Sciatic nerve (tissue), 2 donors: Measurements from ENCODE around the gene CHDH. TPM values are rescaled to one million over a fixed set of nuclear protein-coding genes. Genes with fewer than 3 reads are reported as not detected.
A peak's percentile ranks its signal among the peaks of the same experiment; 100 is the strongest.

Experiments used
- ATAC-seq: fragments of 200-7000 bp; cut with Tn5 transposase; one replicate; pipeline ENCODE4 v1.9.1; 2020; ENCODE audit warnings: mild to moderate bottlenecking, moderate library complexity
- DNase-seq: peaks from one replicate; pipeline ENCODE4 v3.0.0-alpha.2; 2020; ENCODE audit warnings: low spot score
- intact Hi-C: fragments of 100-400 bp; cut with DNase I; formaldehyde crosslinking; loops from one replicate; pipeline ENCODE4 v1.14.2; 2022
- total RNA-seq: library from RNA; stranded (reverse); fragmentation: NEBNext Ultra II Directional; extraction: Animal tissue kit (Norgen Biotek cat#: 25700); gene quantifications from one replicate; pipeline ENCODE4 v1.2.1, GENCODE V29; 2021
- donor health status: DM: no; HTN: no; CAD: no.
- donor health status: DM: no; HTN: no; CAD: no.

CHDH gene
- total RNA-seq, 1 donor from 2014 or later = 7.3 TPM

DNA sequence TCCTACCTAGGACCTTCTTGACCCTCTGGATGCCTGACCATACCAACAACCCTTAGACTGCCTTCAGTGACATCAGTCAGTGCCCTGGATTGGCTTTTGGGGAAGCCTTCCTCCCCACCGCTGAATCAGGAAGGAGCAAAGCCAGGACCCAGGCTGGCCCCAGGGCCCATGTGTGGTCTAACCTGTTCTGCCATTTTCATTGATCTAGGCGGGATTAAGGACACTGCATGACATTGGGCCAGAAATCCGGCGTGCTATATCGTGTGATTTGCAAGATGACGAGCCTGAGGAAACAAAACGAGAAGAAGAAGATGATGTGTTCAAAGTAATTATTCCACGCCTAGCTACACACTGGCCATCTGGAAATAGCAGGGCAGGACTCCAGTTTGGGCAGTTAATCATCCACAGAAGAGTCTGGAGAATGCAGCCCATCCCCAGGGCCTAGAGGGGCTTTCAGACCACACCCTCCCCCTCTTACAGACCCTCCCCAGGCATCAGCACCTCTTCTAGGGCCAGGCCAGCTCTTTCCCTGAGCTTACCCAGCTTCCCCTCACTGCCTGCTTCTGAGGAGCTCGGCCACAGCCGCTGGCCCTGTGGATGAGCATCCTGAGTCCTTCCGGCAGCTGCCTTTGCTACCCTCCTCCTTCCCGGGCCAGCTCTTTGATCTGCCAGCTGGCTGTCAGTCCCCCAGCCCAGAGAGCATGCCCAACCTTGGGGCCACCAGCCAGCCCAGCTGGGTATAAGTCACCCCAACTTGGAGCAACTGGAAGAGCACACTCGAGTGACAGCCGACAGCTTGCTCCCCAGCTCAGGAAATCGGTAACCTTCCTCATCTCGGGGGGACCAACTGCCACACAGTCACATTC, 45.9 kb downstream of the CHDH start:
- DNase-seq = no peak
- intact Hi-C loops = no loop called here
- no peak for ATAC-seq

DNA sequence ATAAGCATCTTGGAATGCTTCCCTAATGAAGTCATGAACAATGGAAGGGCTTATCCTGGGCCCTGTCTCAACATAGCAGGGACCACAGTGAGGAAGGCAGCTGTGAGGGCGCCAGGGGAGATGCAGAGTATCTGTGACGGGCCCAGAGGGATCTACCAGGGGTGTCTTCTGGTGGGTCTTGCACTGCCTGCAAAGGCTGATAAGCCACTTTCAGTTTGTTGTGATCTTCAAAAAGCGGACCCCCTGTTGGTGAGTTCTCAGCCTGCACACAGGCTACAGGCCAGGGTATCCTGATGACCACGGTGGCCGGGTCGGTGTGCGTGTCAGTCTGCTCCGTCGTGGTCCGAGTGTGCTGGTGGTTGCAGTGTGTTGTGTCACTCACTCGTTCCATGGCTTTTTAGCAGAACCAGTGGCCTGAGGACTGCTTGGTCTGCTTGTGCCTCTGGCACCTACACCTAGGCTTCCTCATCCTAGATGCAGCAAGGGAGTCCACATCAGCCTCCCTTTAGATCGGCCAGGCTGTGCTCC, 46.8 kb downstream of the CHDH start:
- DNase-seq (no peak), ATAC-seq (no peak)
- intact Hi-C loops = no loop called here

DNA sequence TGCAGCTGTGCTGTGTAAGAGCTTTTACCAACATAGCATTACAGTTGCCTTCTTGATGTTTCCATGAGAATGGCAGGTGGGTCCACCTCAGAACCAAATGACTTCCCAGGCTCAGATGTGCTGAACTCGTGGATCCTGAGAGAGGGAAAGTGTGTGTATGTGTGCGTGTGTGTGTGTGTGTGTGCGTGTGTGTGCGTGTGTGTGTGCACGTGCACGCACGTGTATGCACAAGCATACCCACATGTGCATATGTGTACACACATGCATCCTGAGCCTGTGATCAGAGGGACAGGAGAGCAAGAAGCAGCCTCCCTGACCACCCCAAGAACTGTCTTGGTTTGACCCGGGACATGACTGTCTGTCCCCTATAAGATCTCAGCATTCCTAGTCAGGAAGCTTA, 48.1 kb downstream of the CHDH start:
- DNase-seq (no peak), ATAC-seq (no peak)
- intact Hi-C loops = no loop called here

DNA sequence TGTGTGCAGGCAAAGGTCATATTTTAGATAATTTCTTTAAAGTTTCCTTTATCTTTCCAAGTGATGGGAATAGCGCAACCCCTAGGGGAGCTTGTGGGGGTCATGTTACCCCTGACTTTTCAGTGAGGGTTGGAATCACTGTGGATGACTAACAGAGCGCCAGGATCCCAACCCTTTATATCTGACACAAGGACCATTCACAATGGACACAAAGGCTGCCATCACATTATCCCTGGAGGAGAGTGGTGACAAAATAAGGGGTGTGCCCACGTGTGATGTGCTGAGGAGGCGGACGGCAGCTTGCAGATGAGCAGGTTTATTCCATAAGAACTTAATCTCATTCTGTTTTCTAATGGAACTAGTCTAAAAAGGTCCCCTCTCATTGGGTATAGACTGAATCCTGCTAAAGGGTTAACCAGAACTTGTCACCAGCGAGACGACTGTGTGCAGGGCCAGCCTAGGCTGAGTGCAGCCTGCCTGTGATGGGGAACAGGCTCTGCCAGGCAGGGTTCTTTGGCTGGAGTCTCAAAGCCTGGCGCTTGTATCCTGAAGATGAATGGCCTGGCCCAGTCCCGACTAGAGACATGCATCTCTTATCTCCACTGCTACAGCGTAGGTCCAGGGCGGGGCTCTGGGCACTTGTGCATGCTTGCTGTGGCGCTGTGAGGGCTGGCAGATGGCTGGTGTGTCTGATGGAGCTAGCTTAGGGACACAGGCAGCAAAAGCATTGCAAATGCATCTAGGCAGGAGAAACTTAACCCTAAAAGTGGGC, 50.2 kb downstream of the CHDH start:
- intact Hi-C loops = no loop called here
- ATAC-seq (no peak), DNase-seq (no peak)

DNA sequence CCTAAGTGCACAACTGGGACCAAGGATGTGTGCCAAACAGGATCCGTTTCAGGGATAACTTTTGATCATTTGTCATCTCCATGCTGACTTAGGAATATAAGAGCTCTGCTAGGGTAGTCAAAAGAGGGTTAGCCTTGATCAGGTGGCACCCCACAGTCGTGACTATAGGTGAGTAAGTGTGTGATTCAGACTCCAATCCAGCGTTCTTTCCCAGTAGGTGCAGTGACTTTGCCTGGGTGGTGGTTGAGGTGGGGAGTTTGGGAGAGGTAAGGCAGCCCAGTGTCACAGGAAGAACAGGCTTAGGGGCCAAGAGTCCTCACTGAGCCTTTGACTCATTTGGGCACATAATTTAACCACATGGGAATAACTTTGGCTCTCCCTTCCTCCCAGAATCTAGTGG, 51.0 kb downstream of the CHDH start:
- DNase-seq = no peak
- no peak for ATAC-seq
- intact Hi-C loops = no loop called here

DNA sequence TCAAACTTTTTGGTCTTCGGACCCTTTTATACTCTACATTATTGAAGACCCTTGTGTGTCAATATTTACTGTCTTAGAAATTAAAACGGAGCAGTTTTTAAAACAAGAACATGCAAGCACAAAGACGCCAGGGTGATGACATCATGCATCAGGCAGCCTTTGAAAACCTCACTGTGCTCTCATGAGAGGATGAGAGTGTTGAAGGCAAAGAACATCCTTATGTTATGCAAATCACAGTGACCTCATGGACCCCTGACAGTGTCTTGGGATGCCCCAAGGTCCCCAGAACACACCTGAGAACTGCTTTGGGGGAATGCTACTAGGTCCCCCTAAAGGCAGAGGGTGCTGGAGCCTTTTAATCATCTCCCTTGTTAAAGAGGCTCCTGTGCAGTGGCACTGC, 51.6 kb downstream of the CHDH start:
- intact Hi-C loops = no loop called here

DNA sequence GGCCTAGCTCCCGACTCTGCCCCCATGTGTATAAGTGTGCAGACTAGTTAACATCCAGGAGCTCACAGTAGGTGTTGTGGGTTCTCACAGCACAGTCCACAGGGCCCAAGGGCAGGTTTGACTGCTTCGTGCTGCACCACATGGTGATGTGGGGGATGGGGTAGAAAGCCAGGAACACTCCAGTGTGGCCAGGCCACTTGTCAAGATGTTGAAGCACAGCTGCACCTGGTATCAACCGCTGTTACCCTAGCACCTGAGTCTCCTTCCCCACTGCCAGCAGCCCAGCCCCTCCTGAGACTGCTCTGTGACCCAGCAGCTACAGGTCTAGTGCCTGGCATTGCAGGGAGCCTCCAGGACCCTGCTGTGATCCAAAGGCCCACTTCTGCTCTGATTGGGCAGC, 53.4 kb downstream of the CHDH start:
- intact Hi-C loops = no loop called here
- DNase-seq (no peak), ATAC-seq (no peak)

More for the DNA sequence above, 51.6 kb downstream of the CHDH start:
- ATAC-seq (no peak), DNase-seq (no peak)

DNA sequence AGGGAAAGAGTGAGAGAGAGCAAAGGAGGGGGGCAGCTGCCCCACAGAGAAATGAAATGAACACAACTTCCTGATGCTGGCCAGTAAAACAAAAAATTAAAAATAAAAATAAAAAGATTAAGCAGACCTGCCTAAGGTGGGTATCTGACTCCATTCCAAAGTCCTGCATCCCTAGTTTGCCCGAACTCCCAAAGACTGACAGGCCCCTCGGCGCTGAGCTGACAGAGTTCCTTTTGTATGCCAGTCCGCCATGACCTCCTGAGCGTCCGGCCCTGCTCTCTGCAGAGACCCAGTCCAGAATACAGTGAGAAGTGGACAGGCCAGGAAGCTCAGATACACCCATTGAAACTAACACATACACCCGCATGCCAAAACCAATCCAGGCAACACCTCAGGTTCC, 54.9 kb downstream of the CHDH start:
- DNase-seq (no peak), ATAC-seq (no peak)
- intact Hi-C loops = no loop called here

DNA sequence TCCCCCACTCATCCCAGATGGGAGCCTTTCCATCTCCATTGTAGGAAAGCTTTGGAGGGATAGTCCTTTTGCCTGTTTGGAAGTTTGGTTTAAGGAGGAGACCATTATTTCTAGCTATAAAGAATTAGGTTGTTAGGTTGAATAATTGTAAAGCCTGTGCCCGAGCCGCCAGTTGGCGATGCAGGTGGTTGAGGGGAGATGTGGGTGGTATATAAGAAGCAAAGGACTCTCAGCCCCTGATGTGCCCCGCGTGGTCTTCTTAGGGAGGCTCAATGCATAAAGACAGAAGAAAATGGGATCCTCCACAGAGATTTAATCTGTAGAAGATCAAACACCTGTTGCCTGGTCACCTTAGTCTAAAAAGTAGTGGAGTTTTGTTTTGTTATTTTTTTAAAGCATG, 55.7 kb downstream of the CHDH start:
- intact Hi-C loops = no loop called here
- no peak for DNase-seq
- ATAC-seq = no peak

DNA sequence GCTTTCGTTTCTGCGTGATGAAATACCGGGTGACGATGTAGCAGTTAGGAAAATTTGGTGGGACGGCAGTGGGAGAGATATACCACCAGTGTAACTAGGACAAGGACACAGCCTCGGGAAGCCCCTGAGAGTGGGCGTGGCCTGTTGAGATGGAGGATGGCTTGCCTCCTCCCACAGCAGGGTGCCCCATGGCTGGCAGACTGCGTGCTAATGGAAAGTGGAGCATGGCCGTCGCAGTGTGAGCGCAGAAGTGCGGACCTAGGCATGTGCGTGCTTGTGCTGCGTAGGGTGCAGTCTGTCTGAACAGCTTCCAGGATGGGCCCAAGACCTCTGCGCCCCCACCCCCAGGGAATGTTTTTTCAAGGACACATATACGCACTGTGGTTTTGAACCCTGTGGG, 56.8 kb downstream of the CHDH start:
- ATAC-seq = no peak
- no peak for DNase-seq
- intact Hi-C loops = no loop called here

DNA sequence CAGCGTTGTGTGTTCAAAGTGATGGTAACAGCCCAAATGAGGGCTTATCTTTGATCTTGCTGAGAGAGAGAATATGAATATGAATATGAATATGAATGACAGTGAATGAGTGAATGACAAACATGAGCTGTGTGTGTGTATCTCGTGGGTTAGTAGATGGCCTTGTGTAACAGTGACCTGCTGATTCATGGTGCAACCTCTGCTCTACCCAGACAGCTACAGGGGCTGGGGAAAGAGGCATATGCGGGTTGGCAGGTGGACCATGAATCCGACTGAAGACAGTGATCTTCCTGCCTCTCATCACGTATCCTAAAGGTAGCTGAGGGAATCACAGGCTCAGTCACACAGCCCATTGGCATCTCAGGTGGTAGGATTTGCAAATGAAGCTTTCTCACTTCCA, 58.2 kb downstream of the CHDH start:
- ATAC-seq (no peak), DNase-seq (no peak)
- intact Hi-C loops = no loop called here

DNA sequence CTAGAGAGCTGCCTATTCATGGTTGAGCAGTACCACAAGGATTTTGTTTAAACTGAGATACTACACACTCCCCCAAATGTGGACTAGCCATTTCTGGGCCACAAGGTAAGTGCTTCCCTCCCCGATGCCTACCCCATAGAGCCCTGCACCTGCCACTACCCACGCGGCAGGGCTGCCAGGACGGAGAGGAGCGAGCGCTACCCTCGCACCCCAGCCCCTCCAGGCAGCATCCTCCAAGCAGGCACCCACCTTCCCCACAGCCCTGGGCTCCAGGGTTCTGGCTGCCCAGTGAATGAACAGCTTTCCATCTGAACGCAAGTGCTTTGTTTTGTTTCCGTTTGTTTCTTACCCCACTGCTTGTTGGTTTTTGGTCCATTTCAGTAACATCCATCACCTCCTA, 59.2 kb downstream of the CHDH start:
- no peak for ATAC-seq
- no peak for DNase-seq
- intact Hi-C loops = no loop called here

DNA sequence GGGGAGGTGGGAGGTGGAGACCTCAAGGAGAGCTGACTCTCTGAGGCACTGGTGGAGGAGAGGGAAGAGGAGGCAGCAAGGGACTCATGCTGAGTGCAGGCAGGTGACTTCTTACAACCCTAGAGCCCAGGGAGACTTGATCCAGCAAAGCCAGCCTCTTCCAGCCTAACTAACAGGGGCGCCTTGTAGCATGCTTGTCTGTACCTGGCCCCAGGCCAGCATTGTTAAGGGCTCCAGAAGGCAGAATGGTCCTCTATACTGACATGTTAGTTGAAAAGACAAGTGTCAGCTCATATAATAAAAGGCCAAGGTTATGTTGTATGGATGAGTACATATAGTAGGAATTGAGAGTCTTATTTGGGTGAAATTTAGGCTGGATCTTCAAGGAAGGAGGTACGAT, 65.4 kb downstream of the CHDH start:
- no peak for ATAC-seq
- no peak for DNase-seq
- intact Hi-C loops = no loop called here

DNA sequence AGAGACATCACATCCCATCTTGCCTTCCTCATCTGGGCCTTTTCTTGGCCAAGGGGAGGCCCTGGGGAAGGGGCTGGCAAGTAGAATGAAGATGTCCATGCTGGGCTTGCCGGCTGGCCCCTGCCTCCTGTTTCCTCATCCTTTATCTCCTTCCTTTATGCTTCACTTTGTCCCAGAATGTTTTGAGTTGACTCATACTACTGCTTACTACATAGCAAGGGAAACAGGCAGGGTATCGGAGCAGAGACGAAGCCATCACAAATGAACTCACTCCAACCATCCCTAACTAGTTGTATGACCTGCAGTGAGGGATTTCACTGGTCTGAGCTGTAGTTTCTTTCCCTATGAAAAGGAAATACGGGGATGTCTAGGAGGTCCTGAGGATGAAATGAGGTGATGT, 66.0 kb downstream of the CHDH start:
- ATAC-seq (no peak), DNase-seq (no peak)
- intact Hi-C loops = no loop called here

DNA sequence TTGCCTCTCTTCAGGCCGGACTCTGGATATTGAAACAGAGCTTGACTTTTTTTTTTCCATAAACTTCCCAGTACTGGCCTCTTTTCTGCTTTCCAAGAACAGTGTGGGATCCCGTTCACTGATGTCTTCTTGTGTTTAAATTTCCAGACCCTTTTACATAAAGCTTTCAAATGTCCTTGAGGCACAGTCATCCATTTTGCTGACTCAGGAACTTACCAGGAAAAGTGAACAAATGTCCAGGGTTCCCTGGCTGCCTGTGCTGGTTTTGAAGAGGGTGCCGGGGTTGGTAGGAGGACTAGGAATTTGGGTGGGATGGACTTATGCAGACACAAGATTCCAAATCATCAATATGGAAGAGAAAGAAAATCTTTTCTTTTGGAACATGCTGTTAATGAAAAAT, 68.1 kb downstream of the CHDH start:
- no peak for ATAC-seq
- DNase-seq = no peak
- intact Hi-C loops = no loop called here

DNA sequence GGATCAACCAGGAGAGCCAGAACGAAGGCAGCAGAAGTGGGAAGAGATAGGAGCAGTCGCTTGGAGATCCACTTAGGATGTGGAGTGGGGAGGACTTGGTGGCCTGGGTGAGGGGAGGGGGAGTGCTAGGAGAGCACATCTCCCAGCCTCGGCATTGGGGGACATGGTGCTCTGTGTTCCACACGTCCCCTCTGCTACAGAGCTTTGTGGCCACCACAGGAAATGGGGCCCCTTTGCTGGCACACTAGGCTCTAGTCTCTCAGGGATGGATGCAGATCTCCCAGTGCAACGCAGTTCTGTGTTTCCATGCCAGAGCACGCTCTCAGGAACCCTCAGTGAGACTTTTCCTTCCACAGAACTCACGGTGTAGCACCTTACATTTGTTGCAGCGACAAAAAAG, 68.8 kb downstream of the CHDH start:
- intact Hi-C loops = no loop called here
- no peak for DNase-seq
- no peak for ATAC-seq

DNA sequence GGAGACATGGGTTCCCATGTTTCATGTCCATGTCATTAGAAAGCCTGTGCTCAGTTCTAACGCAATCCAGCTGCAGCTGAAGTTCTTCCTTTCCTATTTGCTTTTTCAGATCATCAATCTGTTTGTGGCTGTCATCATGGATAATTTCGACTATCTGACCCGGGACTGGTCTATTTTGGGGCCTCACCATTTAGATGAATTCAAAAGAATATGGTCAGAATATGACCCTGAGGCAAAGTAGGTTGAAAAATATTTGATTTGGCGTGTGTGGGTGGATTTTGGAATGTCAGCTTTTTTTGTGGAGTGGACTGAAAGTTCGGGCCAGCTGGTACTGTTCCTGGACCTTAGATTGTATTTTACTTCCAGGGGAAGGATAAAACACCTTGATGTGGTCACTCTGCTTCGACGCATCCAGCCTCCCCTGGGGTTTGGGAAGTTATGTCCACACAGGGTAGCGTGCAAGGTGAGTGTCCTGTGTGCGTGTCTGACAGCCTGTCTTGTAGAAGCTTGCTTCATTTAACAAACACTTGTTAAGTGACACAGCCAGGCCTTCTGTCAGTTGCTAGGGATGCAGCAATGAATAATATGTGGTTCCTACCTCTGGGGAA, 69.6 kb downstream of the CHDH start:
- DNase-seq (no peak), ATAC-seq (peak; percentile 58)
- intact Hi-C loops = no loop called here

DNA sequence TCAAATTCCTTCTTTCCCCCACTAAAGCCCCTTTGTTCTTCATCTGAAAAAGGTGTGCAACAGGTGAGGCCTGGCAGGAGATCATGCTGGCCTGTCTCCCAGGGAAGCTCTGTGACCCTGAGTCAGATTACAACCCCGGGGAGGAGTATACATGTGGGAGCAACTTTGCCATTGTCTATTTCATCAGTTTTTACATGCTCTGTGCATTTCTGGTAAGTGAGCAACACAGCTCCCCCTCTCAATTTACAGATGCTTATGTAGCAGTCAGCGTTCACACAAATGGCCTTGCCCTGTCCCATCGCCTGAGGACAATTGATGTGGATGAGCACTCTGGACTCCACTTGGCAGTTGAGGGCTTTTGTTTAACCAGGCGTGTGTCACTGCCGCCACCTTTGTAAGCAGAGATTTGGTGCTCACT, 70.4 kb downstream of the CHDH start:
- ATAC-seq (no peak), DNase-seq (no peak)
- intact Hi-C loops = no loop called here

DNA sequence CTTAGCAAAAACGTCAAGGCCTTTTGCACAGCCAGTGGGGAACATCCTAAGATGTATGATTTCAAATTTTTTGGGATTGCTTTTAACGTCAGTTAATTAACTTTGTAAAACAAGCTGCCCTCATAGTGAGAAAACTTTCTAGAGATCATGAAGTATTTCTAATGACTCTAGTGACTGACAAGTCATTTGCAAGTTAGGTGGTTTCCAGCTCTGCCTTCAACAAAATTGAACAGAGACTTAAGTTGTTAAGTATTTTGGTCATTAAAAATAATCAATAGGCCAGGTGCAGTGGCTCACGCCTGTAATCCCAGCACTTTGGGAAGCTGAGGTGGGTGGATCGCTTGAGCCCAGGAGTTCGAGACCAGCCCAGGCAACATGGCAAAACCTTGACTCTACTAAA, 71.2 kb downstream of the CHDH start:
- no peak for DNase-seq
- ATAC-seq = no peak
- intact Hi-C loops = no loop called here

DNA sequence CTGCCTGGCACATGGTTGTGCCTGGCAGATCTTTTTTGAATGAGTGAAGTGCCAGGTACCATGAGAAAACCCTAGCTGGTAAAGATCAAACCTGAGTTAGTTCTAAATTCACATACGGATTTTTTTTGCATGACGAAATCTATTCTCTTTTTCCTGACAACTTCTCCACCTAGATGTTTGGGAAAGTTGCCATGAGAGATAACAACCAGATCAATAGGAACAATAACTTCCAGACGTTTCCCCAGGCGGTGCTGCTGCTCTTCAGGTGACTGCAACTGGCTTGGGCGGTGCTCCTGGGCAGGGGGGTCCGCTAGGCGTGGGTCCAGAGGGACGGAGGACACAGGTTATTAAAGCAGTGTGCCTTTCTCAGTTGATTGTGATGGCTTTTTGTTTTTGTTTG, 71.8 kb downstream of the CHDH start:
- intact Hi-C loops = no loop called here
- DNase-seq (no peak), ATAC-seq (no peak)
